Testis (tissue), 2 donors: ENCODE results near the gene SPRYD3.

Experiments
- CTCF ChIP-seq, 3 experiments: fragments of 450-650 bp in 2 of 3; fragments of 200-600 bp in 1 of 3; sonication (generic) in 1 of 3; IDR thresholded peaks; one replicate each; pipeline ENCODE4 v1.5.1; 2016 to 2019; ENCODE audit warnings: antibody characterized with exemption in 3 of 3, mild to moderate bottlenecking in 2 of 3, moderate library complexity in 1 of 3
- POLR2A ChIP-seq: fragments of 450-650 bp; IDR thresholded peaks from one replicate; pipeline ENCODE4 v1.6.1; 2017; ENCODE audit warnings: antibody characterized with exemption, mild to moderate bottlenecking, moderate library complexity

GRCh38 chr12:53051881-53052412, 27.2 kb downstream of the SPRYD3 start:
- TF ChIP-seq CTCF (IDR thresholded peaks at IDR 0.05) (no peak), POLR2A (no peak)
